D721Med (cell line): ENCODE results near the gene RPLP2.
A peak's percentile ranks its signal among the peaks of the same experiment; 100 is the strongest.

ENCODE experiments used
- DNase-seq: peaks from one replicate; pipeline ENCODE4 v3.0.0; 2011; ENCODE audit warnings: low spot score; ENCODE audit not compliant: insufficient read length
- FAIRE-seq: peaks from 2 replicates; lab custom pipeline; 2011; peaks lifted over from hg19 to GRCh38; lab: Jason Lieb, UNC
- TF ChIP-seq, protein P1 (sequence below): IDR thresholded peaks from 2 replicates; pipeline ENCODE4 v1.5.1; 2012; ENCODE audit warnings: mild to moderate bottlenecking, control low read depth; ENCODE audit not compliant: insufficient read depth; ENCODE audit errors: missing control alignments

Gene RPLP2

DNA sequence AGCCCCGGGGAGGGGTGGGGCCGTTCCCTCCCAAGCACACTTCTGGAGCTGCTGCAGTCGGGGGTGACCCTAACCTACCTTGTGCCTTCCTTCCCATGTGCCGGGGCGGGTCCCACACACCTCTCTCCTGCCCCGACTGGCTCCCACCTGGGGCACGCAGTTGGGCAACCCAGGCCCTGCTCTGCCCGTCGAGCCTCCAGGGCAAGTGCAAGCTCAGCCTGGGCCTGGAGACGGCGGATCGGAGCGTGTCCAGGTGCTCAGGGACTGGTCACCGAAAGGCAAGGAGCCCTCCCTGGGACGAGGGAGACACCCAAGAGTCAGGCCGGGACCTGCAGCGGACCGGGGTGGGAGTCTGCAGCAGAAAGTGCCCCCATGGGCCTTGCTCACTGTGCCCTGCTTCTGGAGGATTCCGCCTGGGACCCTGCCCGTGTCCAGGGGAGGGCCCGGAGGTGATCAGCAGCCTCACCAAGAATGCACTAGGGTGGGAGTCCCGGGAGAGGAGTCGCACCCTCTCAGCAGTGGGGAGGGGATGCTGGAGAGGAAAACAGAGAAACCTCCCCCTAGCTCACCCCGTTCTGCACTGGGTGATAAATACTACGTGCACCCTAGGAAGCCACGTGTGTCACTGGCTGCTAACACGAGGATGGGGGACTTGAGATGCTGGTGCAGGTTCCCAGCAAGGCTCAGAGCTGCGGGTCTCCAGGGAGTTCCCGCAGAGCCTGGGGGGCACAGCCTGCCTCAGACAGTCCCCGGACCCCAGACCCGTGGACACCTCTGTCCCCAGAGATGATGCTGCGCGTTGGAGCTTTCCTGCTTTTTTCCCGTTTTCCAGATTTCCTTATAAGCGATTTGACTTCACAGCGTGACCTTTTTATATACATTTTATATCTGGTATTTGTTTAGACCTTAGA lies 27.2 kb upstream of the RPLP2 start:
- FAIRE-seq (no peak), DNase-seq (no peak)
- TF ChIP-seq, protein P1, sequence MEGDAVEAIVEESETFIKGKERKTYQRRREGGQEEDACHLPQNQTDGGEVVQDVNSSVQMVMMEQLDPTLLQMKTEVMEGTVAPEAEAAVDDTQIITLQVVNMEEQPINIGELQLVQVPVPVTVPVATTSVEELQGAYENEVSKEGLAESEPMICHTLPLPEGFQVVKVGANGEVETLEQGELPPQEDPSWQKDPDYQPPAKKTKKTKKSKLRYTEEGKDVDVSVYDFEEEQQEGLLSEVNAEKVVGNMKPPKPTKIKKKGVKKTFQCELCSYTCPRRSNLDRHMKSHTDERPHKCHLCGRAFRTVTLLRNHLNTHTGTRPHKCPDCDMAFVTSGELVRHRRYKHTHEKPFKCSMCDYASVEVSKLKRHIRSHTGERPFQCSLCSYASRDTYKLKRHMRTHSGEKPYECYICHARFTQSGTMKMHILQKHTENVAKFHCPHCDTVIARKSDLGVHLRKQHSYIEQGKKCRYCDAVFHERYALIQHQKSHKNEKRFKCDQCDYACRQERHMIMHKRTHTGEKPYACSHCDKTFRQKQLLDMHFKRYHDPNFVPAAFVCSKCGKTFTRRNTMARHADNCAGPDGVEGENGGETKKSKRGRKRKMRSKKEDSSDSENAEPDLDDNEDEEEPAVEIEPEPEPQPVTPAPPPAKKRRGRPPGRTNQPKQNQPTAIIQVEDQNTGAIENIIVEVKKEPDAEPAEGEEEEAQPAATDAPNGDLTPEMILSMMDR = no peak

DNA sequence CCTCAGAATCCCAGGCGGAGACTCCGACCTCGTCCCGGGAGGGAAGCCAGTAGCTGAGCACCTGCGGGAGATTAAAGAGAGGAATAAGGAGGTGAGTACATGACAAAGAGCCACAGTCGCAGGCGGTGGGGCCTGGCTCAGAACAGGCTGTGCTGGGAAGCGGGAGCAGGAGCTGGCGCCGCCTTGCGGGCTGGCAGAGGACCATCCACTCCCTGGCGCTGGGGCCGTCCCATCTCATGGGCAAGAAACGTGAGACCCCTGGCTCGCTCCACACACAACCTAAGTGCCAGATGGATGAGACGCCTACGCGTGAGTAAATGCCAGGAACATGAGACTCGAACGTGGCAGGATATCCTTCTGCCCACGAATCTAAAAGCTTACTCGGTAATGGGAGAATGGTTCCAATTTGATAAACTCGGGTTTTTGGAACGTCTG lies 26.2 kb upstream of the RPLP2 start:
- TF ChIP-seq, protein P1 = peak; percentile 85
- DNase-seq (peak; percentile 48), FAIRE-seq (no peak)

DNA sequence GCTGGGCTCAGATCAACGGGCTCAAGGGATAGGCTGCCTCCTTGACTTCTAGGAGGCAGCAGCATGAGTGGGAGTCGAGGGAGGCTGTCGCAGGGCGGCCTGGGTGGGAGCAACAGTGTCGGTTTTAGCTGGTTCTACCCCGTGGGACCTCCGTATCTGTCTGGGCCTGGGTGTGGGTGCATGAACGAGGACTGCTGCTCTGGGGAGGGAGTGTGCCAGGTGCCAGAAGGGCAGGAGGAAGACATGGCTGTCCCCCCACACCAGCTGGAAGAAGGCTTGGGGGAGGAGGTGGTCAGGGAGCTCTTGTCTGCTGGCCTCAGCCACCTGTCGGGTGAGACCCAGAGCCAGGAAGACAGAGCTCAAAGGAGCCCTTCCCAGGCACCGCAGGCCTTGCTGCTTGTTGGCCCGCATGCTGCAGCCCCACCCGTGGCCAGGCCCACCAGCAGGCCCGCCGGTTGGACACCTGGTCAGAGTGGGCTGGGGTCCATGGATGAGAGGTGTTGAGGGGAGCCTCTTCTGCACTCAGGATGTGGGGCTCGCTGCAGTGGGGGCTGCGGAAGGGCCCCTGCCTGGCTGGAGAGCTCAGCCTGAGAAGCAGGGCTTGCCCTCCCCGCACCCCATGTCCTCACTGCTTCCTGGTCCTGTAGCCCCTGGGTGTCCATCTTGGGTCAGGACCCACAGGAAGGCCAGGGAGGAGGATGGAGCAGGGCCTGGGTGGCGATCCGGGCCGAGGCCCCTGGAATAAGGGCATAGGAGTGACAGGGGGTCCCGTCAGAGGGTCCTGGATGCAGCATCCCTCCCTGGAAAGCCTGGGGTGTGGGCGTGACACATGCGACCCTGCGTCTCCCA lies 23.3 kb upstream of the RPLP2 start:
- DNase-seq (no peak), FAIRE-seq (no peak)
- TF ChIP-seq, protein P1 = no peak

DNA sequence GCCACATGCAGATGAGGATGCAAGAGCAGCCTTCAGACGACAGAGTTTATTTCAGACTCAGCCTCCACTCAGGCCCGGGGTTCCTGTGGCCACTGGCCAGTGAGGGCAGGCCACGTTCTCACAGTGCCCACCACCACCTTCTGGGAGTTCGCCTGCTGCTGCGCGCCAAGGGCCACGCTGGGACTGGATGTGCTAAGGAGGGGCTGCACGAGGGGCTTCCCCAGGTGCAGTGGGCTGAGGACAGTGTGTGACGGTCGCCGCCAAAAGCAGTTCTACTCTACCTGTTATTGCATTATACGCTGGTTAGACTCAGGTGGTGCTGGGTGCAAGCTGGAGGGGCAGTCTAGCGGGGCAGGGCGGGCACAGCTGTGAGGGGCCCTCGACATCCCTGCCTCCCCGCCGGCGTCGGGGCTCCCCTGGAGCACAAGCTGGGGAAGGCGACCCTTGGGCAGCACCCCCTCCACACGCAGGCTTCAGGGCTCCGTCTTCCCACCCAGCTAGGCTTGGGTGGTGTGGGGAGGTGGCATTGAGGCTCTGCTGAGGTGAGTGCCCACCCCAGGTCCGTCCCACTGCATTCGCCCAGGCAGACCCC lies 22.6 kb upstream of the RPLP2 start:
- no peak for FAIRE-seq
- no peak for DNase-seq
- TF ChIP-seq, protein P1 = no peak

DNA sequence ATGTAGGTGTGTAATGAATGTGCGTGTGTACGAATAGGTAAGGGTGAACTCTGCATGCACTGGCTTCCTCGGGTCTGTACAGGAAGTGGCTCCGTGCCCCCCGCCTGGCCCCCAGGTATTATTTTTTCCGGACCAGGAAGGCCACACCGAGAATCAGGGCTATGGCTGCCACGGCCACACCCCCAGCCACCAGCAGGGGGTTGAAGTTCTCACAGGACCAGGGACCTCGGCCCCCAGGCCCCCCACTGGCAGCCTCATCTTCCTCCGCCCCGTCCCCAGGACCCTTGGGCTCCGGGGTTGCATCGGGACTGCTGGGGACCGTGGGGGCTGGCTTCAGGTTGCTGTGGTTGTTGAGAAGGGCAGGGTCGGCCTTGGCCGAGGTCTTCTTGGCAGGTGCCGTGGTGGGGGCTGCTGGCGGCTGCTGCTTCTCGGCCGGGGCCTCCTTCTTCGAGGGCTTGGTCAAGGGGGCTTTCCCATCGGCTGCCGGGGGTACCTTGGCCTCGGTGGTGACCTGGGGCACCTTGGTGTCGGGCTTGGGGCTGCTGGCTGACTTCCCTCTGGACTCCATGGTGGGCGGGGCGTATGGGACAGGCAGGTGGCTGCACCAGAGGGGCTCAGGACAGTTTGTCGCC lies 21.6 kb upstream of the RPLP2 start:
- no peak for DNase-seq
- TF ChIP-seq, protein P1 = no peak
- no peak for FAIRE-seq

DNA sequence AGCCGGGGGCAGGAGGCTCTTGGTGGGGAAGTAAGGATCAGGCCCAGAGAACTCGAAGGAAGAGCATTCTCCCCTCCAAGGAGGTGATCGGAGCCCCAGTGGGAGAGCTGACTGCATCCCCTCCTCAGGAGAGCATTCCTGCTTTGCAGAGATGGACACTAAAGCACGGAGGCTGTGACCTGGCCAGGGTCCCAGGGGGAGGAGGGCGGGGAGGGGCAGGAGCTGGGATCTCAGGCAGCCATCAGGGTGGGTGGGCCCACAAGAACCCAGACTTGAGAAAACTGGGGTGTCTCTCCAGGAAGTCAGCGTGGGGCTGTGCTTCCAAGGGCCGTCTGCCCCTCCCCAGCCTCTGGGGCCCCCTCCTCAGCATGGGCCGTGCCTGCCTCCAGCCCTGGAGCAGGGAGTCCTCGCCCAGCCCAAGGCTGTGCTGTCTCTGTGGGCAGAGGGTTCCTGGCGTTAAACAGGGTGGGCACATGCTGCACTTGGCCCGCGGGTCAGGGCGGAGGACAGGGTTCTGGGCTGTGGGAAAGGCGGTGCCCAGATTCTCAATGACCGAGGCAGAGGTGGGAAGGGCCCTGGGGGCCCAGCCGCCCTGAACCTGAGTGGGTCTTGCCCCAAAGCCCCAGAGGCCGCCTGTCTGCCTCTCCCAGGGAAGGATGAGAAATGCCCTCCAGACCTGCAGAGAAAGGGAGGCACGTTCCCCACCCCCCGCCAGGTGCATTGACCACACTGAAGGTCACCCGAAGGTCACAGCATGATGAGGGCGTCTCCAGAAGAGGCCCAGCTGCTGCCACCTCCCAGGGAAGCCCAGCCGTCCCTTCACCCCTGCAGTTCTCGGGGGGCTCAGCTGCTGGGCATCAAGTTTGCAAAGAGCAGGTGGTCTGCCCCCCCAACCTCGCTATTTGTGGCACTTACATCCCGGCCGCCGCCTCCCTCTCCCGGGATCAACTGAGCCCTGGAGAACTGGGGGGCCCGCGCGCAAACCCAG lies 20.5 kb upstream of the RPLP2 start:
- no peak for FAIRE-seq
- no peak for DNase-seq
- TF ChIP-seq, protein P1 = no peak
